ENCODE measurements around the gene CENPE. TPM values are rescaled to one million over a fixed set of nuclear protein-coding genes. Genes with fewer than 3 reads are reported as not detected.

Gene CENPE
- total RNA-seq, 1 experiment from 2014 or later, result 30.3 TPM

DNA sequence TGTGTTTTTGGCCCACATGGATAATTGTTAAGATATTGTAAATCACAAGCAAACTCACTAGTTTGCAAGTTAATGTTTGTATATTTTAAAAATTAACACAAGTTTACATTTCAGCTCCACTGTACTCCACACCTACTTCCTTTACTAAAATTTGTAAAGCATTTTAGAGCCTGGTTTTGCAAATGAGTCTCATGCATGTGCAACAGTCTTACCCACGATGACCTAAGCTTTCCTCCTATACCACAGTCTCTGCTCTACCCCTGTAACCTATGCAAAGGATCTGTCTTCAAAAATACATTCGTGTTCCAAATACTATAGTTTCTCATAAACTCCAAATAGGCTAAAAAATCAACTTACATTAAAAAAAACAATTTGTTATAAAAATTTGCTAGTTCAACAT is 108.7 kb downstream of the CENPE start:
- Mint-ChIP-seq H3K4me1 (ENCODE audit: low read depth, unreplicated experiment) (no peaks in the 10 kb centered on the region), H3K36me3 (ENCODE audit: insufficient read depth, unreplicated experiment) (no peaks in the 10 kb centered on the region), H3K27ac (ENCODE audit: unreplicated experiment) (no peak overlapping the region), H3K9me3 (ENCODE audit: unreplicated experiment) (no peaks in the 10 kb centered on the region), H3K4me3 (ENCODE audit: unreplicated experiment) (no peak overlapping the region), H3K27me3 (ENCODE audit: insufficient read depth, unreplicated experiment) (no peaks in the 10 kb centered on the region)
- ChIA-PET CTCF (no interaction called here), POLR2A (no interaction called here)
- DNase-seq, result no peak
- no peak overlapping the region for H3K4me3 ChIP-seq (ENCODE audit: low read depth, low read length)
- H3K4me1 ChIP-seq, result no peaks in the 10 kb centered on the region
- no peaks in the 10 kb centered on the region for H3K27me3 ChIP-seq (replicated peaks; ENCODE audit: control insufficient read depth, insufficient read depth, low read length)
- BruUV-seq (replicated peaks), result no TSS peak
- TF ChIP-seq, protein P1, sequence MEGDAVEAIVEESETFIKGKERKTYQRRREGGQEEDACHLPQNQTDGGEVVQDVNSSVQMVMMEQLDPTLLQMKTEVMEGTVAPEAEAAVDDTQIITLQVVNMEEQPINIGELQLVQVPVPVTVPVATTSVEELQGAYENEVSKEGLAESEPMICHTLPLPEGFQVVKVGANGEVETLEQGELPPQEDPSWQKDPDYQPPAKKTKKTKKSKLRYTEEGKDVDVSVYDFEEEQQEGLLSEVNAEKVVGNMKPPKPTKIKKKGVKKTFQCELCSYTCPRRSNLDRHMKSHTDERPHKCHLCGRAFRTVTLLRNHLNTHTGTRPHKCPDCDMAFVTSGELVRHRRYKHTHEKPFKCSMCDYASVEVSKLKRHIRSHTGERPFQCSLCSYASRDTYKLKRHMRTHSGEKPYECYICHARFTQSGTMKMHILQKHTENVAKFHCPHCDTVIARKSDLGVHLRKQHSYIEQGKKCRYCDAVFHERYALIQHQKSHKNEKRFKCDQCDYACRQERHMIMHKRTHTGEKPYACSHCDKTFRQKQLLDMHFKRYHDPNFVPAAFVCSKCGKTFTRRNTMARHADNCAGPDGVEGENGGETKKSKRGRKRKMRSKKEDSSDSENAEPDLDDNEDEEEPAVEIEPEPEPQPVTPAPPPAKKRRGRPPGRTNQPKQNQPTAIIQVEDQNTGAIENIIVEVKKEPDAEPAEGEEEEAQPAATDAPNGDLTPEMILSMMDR (IDR thresholded peaks at IDR 0.05; ENCODE audit: insufficient read depth in 1 of 2, low read depth in 1 of 2, low read length in 1 of 2, severe bottlenecking in 1 of 2, unreplicated experiment in 1 of 2), result no peak
- H3K36me3 ChIP-seq (ENCODE audit: control insufficient read depth, insufficient read depth, low read length), result no peaks in the 10 kb centered on the region; the same call in 1 of the 2 replicates
- H3K9me3 ChIP-seq, result no peaks in the 10 kb centered on the region
- intact Hi-C loops (cut with micrococcal nuclease; ENCODE audit: unreplicated experiment), result no loop called here

GRCh38 chr4:103086551-103086950 is 111.6 kb downstream of the CENPE start:
- CTCF ChIA-PET, result no interaction called here

DNA sequence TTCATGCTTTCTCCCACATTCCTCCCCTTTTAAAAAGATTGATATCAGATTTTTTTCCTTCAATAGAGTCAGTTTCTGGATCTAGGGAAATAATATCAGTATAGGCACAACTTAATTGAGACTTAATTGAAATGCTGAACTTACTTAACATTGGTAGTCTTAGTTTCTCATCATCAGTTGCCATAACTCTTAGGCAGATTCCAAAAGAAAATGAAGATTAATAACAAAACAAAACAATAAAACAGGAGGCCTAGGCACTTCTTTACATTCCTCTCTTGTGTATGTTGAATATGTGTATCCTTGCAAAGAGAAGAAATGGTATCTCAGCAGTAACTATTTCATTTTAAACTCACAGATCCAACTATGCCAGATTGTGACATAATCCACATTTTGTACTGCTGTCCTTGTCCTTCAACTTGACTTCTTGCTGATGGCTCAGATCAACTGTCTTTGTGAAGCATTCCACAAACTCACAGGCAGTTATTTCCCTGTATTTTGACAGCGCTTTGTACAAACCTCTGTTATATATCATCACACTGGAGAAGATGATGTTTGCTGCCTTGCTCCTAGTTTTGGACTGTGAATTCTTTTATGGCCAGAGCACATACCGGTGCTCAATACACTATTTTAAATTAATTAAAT is 112.5 kb downstream of the CENPE start:
- CTCF ChIA-PET, result no interaction called here
- intact Hi-C loops (cut with micrococcal nuclease; ENCODE audit: unreplicated experiment), result no loop called here

More at GRCh38 chr4:103086551-103086950, 111.6 kb downstream of the CENPE start:
- Mint-ChIP-seq H3K27ac (ENCODE audit: unreplicated experiment) (no peak overlapping the region), H3K4me1 (ENCODE audit: low read depth, unreplicated experiment) (no peaks in the 10 kb centered on the region), H3K27me3 (ENCODE audit: insufficient read depth, unreplicated experiment) (no peaks in the 10 kb centered on the region), H3K36me3 (ENCODE audit: insufficient read depth, unreplicated experiment) (no peaks in the 10 kb centered on the region), H3K4me3 (ENCODE audit: unreplicated experiment) (no peak overlapping the region), H3K9me3 (ENCODE audit: unreplicated experiment) (no peaks in the 10 kb centered on the region)
- intact Hi-C loops (cut with micrococcal nuclease; ENCODE audit: unreplicated experiment), result no loop called here
- Histone ChIP-seq H3K27me3 (replicated peaks; ENCODE audit: control insufficient read depth, insufficient read depth, low read length) (no peaks in the 10 kb centered on the region), H3K4me1 (no peaks in the 10 kb centered on the region), H3K36me3 (ENCODE audit: control insufficient read depth, insufficient read depth, low read length) (no peaks in the 10 kb centered on the region; the same call in 1 of the 2 replicates), H3K9me3 (no peaks in the 10 kb centered on the region), H3K4me3 (ENCODE audit: low read depth, low read length) (no peak overlapping the region)
- BruUV-seq (replicated peaks), result no TSS peak
- TF ChIP-seq, protein P1 (IDR thresholded peaks at IDR 0.05; ENCODE audit: insufficient read depth in 1 of 2, low read depth in 1 of 2, low read length in 1 of 2, severe bottlenecking in 1 of 2, unreplicated experiment in 1 of 2), result no peak
- POLR2A ChIA-PET, result no interaction called here
- DNase-seq, result no peak

More for the DNA sequence above, 112.5 kb downstream of the CENPE start:
- no TSS peak for BruUV-seq (replicated peaks)
- Mint-ChIP-seq H3K27me3 (ENCODE audit: insufficient read depth, unreplicated experiment) (no peaks in the 10 kb centered on the region), H3K36me3 (ENCODE audit: insufficient read depth, unreplicated experiment) (no peaks in the 10 kb centered on the region), H3K9me3 (ENCODE audit: unreplicated experiment) (no peaks in the 10 kb centered on the region), H3K4me1 (ENCODE audit: low read depth, unreplicated experiment) (no peaks in the 10 kb centered on the region), H3K4me3 (ENCODE audit: unreplicated experiment) (no peak overlapping the region), H3K27ac (ENCODE audit: unreplicated experiment) (no peak overlapping the region)
- Histone ChIP-seq H3K4me1 (no peaks in the 10 kb centered on the region), H3K36me3 (ENCODE audit: control insufficient read depth, insufficient read depth, low read length) (no peaks in the 10 kb centered on the region; the same call in 1 of the 2 replicates), H3K9me3 (no peaks in the 10 kb centered on the region), H3K4me3 (ENCODE audit: low read depth, low read length) (no peak overlapping the region), H3K27me3 (replicated peaks; ENCODE audit: control insufficient read depth, insufficient read depth, low read length) (no peaks in the 10 kb centered on the region)
- DNase-seq, result no peak
- TF ChIP-seq, protein P1 (IDR thresholded peaks at IDR 0.05; ENCODE audit: insufficient read depth in 1 of 2, low read depth in 1 of 2, low read length in 1 of 2, severe bottlenecking in 1 of 2, unreplicated experiment in 1 of 2), result no peak
- POLR2A ChIA-PET, result no interaction called here

Measured in Caco-2 (cell line).